ENCODE data around the gene NET1. TPM values are rescaled to one million over a fixed set of nuclear protein-coding genes. Genes with fewer than 3 reads are reported as not detected.
"Not testable (repeated sequence)": the region's sequence is repeated elsewhere in the genome, so short reads cannot be mapped to it uniquely, and the experiment has no call there.

NET1 gene
- total RNA-seq, 1 experiment from 2014 or later, result 32.5 TPM

- in situ Hi-C loops (cut with HindIII; ENCODE audit: low sequenced_read_pairs), result no loop called here
- DNase-seq (ENCODE audit: low spot score), result no peak
These were observed 46.8 kb downstream of the NET1 start for GRCh38 chr10:5458949-5459747.

DNA sequence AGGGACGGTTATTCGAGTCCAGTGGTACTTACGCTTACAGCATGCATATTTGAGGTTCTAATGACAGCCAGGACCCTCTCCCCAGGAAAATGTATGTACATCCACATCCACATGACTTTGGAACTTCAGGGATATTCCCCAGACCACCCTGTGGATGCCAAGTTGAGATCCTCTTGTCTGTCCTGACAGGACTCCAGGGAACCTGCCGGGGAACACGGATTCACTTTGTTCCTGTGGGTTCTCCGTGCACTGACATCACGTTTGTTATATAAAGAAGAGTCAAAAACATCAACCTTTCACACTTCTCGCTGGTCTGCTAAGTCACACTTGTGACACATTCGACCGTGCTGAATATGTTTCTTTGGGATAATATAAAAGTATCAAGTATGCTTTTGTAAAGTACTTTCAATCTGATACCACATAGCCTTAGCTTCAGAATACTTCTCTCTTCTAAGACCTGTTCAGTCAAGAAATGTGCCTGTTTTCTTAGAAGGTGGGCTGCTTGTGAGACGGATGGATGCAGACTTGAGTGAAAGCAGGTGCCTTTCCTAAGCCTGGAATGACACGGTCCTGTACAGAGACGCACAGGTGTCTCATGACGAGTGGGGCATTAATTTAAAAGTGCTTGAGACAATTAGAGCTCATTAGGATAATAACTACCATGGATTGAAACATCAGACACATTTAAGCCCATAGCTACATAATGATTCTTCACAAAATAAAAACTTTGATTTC lies 48.3 kb downstream of the NET1 start:
- DNase-seq (ENCODE audit: low spot score), result no peak
- in situ Hi-C loops (cut with HindIII; ENCODE audit: low sequenced_read_pairs), result no loop called here

DNA sequence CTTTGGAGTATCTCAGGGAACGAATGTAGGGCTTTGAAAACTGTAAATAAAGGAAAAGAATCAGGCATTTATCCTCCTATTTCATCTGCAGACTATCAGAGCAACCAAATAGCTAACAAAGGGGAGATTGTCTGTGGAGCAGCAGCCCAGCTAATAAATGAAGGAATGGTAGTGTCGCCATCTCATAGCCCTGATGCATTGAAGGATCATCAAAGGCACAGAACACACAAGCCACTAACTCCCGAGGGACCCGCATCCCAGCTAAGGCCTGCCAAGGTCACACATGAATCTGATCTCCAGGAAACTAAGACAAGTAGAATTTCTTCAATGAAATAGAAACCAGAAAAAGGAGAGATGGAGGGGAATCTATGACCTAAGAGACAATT lies 48.8 kb downstream of the NET1 start:
- in situ Hi-C loops (cut with HindIII; ENCODE audit: low sequenced_read_pairs), result no loop called here
- no peak for DNase-seq (ENCODE audit: low spot score)

DNA sequence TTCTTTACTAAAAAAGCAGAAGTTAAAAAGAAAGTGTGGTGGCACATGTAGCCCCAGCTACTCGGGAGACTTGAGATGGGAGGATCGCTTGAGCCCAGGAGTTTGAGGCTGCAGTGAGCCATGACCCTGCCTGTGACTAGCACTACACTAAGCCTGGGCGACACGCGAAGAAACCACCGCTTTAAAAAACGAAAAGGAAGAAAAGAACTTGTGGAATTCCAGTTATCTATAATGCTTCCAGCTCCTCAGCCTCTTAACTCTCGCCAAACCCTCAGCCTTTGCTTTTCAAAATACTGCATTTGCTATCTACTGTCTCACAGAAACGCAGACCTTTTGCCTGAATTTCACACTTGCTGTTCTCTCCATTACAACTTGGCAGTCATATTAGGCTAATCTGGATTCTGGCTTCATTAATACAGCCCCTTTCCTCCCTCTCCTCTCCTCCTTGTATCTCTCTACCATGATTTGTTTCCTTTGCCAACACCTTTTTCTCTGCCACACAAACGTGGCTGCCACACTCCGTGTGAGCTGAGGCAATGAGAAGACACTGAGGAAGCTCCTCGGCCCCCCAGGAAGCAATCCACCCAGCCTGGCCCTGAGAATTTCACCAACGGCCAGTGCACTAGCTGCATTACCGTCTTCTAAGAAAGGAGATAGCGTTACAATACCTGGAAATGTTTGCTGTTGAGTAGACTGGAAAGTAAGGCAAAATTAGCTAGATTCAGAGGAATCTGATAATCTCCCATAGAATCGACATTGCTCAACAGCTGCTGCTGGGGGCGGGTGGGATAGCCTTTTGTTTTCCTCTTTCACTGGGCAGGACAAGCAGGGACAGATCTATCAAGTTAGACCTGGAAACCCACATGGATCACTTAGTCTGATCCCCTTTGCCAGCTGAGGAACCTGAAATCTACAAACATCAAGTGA lies 49.8 kb downstream of the NET1 start:
- in situ Hi-C loops (cut with HindIII; ENCODE audit: low sequenced_read_pairs), result no loop called here
- DNase-seq (ENCODE audit: low spot score), result no peak

DNA sequence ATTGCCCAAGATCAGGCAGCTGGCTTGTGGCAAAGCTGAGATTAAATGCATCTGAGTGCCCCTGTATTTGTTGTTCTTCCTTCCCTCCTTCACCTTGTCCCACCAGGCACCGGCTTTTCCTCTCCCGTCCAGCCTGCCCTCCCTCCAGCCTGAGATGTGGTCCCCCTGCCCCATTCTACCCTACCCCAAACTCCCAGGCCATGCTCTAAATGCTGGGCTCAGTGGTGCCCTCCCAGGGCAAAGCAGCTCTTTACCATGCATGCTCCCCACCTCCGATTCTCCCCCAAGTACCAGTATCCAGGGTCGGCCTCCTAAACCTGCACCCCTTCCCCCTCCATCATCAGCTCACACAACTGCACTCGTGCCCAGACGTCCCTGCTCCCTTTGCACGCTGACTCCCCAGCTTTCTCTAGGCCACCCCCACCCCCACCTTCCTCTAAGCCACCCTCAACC lies 50.5 kb downstream of the NET1 start:
- in situ Hi-C loops (cut with HindIII; ENCODE audit: low sequenced_read_pairs), result no loop called here
- no peak for DNase-seq (ENCODE audit: low spot score)

DNA sequence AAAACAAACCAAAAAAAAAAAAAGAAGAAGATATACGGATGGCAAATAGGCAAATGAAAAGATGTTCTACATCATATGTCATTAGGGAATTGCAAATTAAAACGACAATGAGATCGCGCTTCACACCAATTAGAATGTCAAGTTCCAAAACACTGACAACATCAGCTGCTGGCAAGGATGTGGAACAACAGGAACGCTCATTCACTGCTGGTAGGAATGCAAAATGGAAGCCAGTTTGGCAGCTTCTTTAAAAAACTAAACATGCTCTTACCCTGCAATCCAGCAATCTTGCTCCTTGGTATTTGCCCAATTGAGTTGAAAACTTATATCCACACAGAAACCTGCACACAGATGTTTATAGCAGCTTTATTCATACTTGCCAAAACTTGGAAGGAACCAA lies 52.2 kb downstream of the NET1 start:
- no peak for DNase-seq (ENCODE audit: low spot score)
- in situ Hi-C loops (cut with HindIII; ENCODE audit: low sequenced_read_pairs), result no loop called here

DNA sequence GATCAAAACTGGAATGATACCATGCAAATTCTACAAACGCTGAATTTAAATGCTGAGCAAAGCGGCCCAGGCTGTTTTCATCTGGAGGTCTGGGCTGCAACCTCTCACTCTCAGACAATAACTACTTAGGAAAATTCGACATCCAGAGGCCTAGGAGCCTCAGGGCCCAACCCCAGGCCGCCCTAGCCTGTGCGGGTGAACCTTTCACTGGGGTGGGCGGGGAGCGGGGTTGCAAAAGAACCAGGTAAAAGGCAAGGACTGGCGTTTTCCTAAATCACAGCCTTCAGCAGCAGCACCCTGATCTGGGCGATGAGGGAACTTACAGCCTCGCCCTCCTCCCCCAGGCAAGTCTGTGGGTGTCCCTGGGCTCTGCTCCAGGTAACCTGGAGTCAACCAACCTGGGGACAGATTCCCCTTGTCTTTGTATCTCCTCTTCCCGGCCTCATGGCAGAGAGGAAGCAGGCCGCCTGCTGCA lies 53.7 kb downstream of the NET1 start:
- in situ Hi-C loops (cut with HindIII; ENCODE audit: low sequenced_read_pairs), result no loop called here
- DNase-seq (ENCODE audit: low spot score), result no peak

DNA sequence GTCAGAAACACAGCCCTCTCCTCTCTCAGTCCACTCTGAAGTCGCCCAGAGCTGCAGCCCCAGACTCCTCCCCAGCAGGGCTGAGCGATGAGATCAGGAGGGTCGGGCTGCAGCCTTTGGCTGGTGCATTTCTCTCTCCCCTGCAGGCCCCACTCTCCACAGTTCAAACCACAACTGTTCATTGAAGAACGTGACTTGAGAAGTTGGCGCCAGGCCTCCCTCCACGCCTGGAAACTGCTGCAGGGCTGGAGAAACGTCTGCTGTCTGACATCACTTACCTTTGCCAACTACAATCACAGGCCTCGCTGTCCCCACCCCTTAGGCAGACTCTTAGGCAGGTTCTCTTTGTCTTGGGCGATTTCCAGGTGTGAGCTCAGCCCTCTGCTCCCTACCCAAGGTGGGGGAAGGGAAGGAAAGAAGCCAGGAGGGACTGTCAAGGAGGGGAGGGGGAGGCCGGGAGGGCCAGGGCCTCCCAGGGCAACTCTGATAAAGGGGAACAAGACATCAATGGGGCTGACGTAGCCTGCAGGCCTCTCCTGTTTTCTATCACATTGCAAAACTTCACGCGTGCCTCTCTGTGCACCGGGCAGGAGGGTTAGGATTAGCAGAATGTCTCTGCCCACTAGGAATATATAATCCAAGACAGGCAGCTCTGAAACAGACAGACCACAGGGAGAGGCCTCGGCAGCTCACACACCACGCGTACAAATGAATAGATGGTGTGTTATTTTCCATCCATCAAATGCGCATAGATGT lies 54.3 kb downstream of the NET1 start:
- no peak for DNase-seq (ENCODE audit: low spot score)
- in situ Hi-C loops (cut with HindIII; ENCODE audit: low sequenced_read_pairs), result no loop called here

GRCh38 chr10:5467207-5467535 lies 54.8 kb downstream of the NET1 start:
- no peak for DNase-seq (ENCODE audit: low spot score)
- in situ Hi-C loops (cut with HindIII; ENCODE audit: low sequenced_read_pairs), result no loop called here

DNA sequence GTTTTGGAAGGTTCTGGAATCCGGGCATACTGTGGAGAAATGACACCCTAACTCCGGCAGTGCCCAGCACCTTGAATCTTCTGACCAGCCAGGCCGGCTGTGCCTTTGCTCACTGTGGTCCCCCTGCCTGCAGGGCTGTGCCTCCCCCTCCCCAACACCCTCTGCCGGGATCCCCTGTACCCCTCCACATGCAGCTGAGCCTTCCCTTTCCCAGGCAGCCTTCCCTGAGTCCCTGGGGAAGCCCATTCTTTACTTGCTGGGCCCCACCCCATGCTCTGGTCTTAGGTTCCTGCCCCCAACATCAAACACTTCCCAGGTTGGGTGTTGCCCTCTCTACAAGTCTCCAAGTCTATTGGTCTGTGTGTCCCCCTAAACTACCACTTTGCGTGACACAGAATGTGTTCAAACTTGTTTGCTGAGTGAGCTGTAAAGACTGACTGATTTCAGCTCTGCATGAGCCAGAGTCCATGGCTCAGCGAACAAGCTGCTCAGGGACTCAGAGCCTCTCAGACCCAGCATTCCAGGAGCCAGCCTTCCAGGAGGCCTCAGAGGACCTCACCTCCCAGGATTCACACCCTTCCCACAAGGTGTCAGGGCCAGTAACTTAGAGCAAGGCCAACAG lies 55.4 kb downstream of the NET1 start:
- no peak for DNase-seq (ENCODE audit: low spot score)
- in situ Hi-C loops (cut with HindIII; ENCODE audit: low sequenced_read_pairs), result no loop called here

GRCh38 chr10:5468262-5469106 lies 56.1 kb downstream of the NET1 start:
- no peak for DNase-seq (ENCODE audit: low spot score)
- in situ Hi-C loops (cut with HindIII; ENCODE audit: low sequenced_read_pairs), result no loop called here

GRCh38 chr10:5469353-5470061 lies 57.1 kb downstream of the NET1 start:
- in situ Hi-C loops (cut with HindIII; ENCODE audit: low sequenced_read_pairs), result no loop called here
- DNase-seq (ENCODE audit: low spot score), result no peak

GRCh38 chr10:5470062-5470751 lies 57.9 kb downstream of the NET1 start:
- in situ Hi-C loops (cut with HindIII; ENCODE audit: low sequenced_read_pairs), result no loop called here
- no peak for DNase-seq (ENCODE audit: low spot score)

DNA sequence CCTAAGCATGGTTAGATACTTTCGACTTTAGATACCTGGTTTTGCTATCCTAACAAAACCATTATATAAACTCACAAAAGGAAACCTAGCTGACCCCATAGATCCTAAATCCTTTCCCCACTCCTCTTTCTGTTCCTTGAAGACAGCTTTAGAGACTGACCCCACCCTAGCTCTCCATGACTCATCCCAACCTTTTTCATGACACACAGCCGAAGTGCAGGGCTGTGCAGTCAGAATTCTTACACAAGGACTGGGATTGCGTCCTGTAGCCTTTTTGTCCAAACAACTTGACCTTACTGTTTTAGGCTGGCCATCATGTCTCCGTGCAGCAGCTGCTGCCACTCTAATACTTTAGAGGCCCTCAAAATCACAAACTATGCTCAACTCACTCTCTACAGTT lies 62.3 kb downstream of the NET1 start:
- in situ Hi-C loops (cut with HindIII; ENCODE audit: low sequenced_read_pairs); DNase-seq (ENCODE audit: low spot score): not testable (repeated sequence)

- DNase-seq (ENCODE audit: low spot score); in situ Hi-C loops (cut with HindIII; ENCODE audit: low sequenced_read_pairs): not testable (repeated sequence)
These were observed 62.7 kb downstream of the NET1 start for GRCh38 chr10:5475088-5475487.

GRCh38 chr10:5475974-5476807 lies 63.8 kb downstream of the NET1 start:
- in situ Hi-C loops (cut with HindIII; ENCODE audit: low sequenced_read_pairs); DNase-seq (ENCODE audit: low spot score): not testable (repeated sequence)
